Neural cell (in vitro differentiated cells): ENCODE results near the gene MAP4K4. TPM values are rescaled to one million over a fixed set of nuclear protein-coding genes. Genes with fewer than 3 reads are reported as not detected.

Experiments used
- H2AFZ ChIP-seq: fragments of 200-600, 300-800 bp; sonication (generic), shearing (Covaris generic); 2 replicates; pipeline ENCODE4 v1.6.0; 2014; ENCODE audit warnings: low read depth, mild to moderate bottlenecking, antibody characterized with exemption, low read length, moderate library complexity
- H3F3A ChIP-seq: fragments of 200-600 bp; shearing (Covaris generic); 2 replicates; pipeline ENCODE4 v1.6.1; 2016; ENCODE audit warnings: mild to moderate bottlenecking, moderate library complexity, mixed read lengths, antibody characterized with exemption, low read length; ENCODE audit not compliant: insufficient read depth, poor library complexity, severe bottlenecking
- H3K27ac ChIP-seq: fragments of 200-600, 300-800 bp; sonication (generic), shearing (Covaris generic); 2 replicates; pipeline ENCODE4 v1.5.1; 2014; ENCODE audit warnings: mild to moderate bottlenecking, low read length, moderate library complexity
- H3K27me3 ChIP-seq: fragments of 300-800, 200-600 bp; sonication (generic), shearing (Covaris generic); 2 replicates; pipeline ENCODE4 v1.6.0; 2014; ENCODE audit warnings: mild to moderate bottlenecking, low read depth, low read length, moderate library complexity; ENCODE audit not compliant: insufficient read depth
- H3K36me3 ChIP-seq: fragments of 300-800, 200-600 bp; sonication (generic), shearing (Covaris generic); 2 replicates; pipeline ENCODE4 v1.5.1; 2014; ENCODE audit warnings: mild to moderate bottlenecking, antibody characterized with exemption, low read length, moderate library complexity; ENCODE audit not compliant: insufficient read depth
- H3K4me2 ChIP-seq: fragments of 300-800, 200-600 bp; sonication (generic), shearing (Covaris generic); 2 replicates; pipeline ENCODE4 v1.6.0; 2014; ENCODE audit warnings: mild to moderate bottlenecking, low read length
- H3K4me3 ChIP-seq: fragments of 300-800, 200-600 bp; sonication (generic), shearing (Covaris generic); 2 replicates; pipeline ENCODE4 v1.5.1; 2014; ENCODE audit warnings: mild to moderate bottlenecking, low read length, moderate library complexity
- H3K79me2 ChIP-seq: fragments of 200-600 bp; shearing (Covaris generic); replicated peaks from 2 replicates; pipeline ENCODE4 v1.6.0; 2014; ENCODE audit warnings: mild to moderate bottlenecking, low read length, moderate library complexity; ENCODE audit not compliant: insufficient read depth
- H3K9ac ChIP-seq: fragments of 300-800, 200-600 bp; sonication (generic), shearing (Covaris generic); 2 replicates; pipeline ENCODE4 v1.6.1; 2016; ENCODE audit warnings: mild to moderate bottlenecking, low read length, mixed read lengths
- H3K9me2 ChIP-seq: fragments of 200-600 bp; shearing (Covaris generic); 2 replicates; pipeline ENCODE4 v1.6.1; 2016; ENCODE audit warnings: mild to moderate bottlenecking, low read length, mixed read lengths; ENCODE audit not compliant: insufficient read depth
- H3K9me3 ChIP-seq: fragments of 200-600, 300-800 bp; sonication (generic), shearing (Covaris generic); 2 replicates; pipeline ENCODE4 v1.6.1; 2016; ENCODE audit warnings: mild to moderate bottlenecking, mixed run types, low read length, moderate library complexity, mixed read lengths
- H4K20me1 ChIP-seq: fragments of 200-600 bp; shearing (Covaris generic); 2 replicates; pipeline ENCODE4 v1.6.1; 2016; ENCODE audit warnings: mild to moderate bottlenecking, mixed run types; ENCODE audit not compliant: insufficient read depth
- CTCF ChIP-seq: fragments of 450-650 bp; IDR thresholded peaks from 2 replicates; pipeline ENCODE4 v1.5.1; 2014; ENCODE audit warnings: antibody characterized with exemption, mild to moderate bottlenecking, moderate library complexity; ENCODE audit not compliant: poor library complexity, severe bottlenecking
- EP300 ChIP-seq: fragments of 450-650 bp; conservative IDR thresholded peaks from 2 replicates; pipeline ENCODE4 v1.6.1; 2014; ENCODE audit warnings: antibody characterized with exemption, mild to moderate bottlenecking, moderate library complexity; ENCODE audit not compliant: poor library complexity, severe bottlenecking
- EZH2 ChIP-seq: fragments of 200-600, 300-800 bp; shearing (Covaris generic), sonication (generic); IDR thresholded peaks from 2 replicates; pipeline ENCODE4 v1.6.1; 2014; ENCODE audit warnings: antibody characterized with exemption, low read length, borderline replicate concordance, mild to moderate bottlenecking; ENCODE audit not compliant: insufficient read depth, poor library complexity, severe bottlenecking
- MXI1 ChIP-seq: fragments of 450-650 bp; conservative IDR thresholded peaks from 2 replicates; pipeline ENCODE4 v1.6.1; 2014; ENCODE audit warnings: antibody characterized with exemption, mild to moderate bottlenecking; ENCODE audit not compliant: poor library complexity, severe bottlenecking
- POLR2AphosphoS5 ChIP-seq: IDR thresholded peaks from 2 replicates; pipeline ENCODE4 v1.6.1; 2012
- RAD21 ChIP-seq: fragments of 450-650 bp; conservative IDR thresholded peaks from 2 replicates; pipeline ENCODE4 v1.6.1; 2014; ENCODE audit warnings: antibody characterized with exemption, mild to moderate bottlenecking, moderate library complexity
- REST ChIP-seq: IDR thresholded peaks from 2 replicates; pipeline ENCODE4 v1.6.1; 2012; ENCODE audit warnings: borderline replicate concordance
- SMC3 ChIP-seq: fragments of 450-650 bp; conservative IDR thresholded peaks from 2 replicates; pipeline ENCODE4 v1.6.1; 2014; ENCODE audit warnings: antibody characterized with exemption, mild to moderate bottlenecking, moderate library complexity; ENCODE audit not compliant: poor library complexity
- TAF1 ChIP-seq: IDR thresholded peaks from 2 replicates; pipeline ENCODE4 v1.6.1; 2012; ENCODE audit warnings: low read depth
- polyA plus RNA-seq: library from polyadenylated mRNA; depleted of rRNA; stranded (reverse); fragments of >200 nt; gene quantifications from 2 replicates; pipeline ENCODE4 v1.2.3, GENCODE V29; 2014

The MAP4K4 gene
- polyA plus RNA-seq, 1 donor from 2014 or later: 125 TPM

- Histone ChIP-seq H3K4me3 (no peak overlapping the region), H3K9ac (no peak overlapping the region), H3K36me3 (no peaks in the 10 kb centered on the region), H3K27ac (no peak overlapping the region), H3K79me2 (no peaks in the 10 kb centered on the region), H4K20me1 (no peaks in the 10 kb centered on the region), H3K4me2 (no peak overlapping the region), H3K9me2 (no peaks in the 10 kb centered on the region), H2AFZ (no peak overlapping the region), H3K9me3 (no peaks in the 10 kb centered on the region), H3K27me3 (no peaks in the 10 kb centered on the region), H3F3A (no peaks in the 10 kb centered on the region)
- TF ChIP-seq EP300 (no peak), RAD21 (no peak), SMC3 (no peak), POLR2AphosphoS5 (no peak), REST (no peak), CTCF (no peak), MXI1 (no peak), EZH2 (no peak), TAF1 (no peak)
Observed at GRCh38 chr2:101679801-101680487, 17.6 kb upstream of the MAP4K4 start.

- Histone ChIP-seq H3K79me2 (no peaks in the 10 kb centered on the region), H3K9ac (no peak overlapping the region), H4K20me1 (no peaks in the 10 kb centered on the region), H3K4me3 (no peak overlapping the region), H3K9me3 (no peaks in the 10 kb centered on the region), H2AFZ (no peak overlapping the region), H3K36me3 (no peaks in the 10 kb centered on the region), H3F3A (no peaks in the 10 kb centered on the region), H3K27me3 (no peaks in the 10 kb centered on the region), H3K9me2 (no peaks in the 10 kb centered on the region), H3K4me2 (no peak overlapping the region), H3K27ac (no peak overlapping the region)
- no peak for TF ChIP-seq REST
- no peak for TF ChIP-seq TAF1
- TF ChIP-seq EZH2: no peak
- TF ChIP-seq CTCF: no peak
- TF ChIP-seq SMC3: no peak
- TF ChIP-seq POLR2AphosphoS5: no peak
- no peak for TF ChIP-seq RAD21
- no peak for TF ChIP-seq MXI1
- TF ChIP-seq EP300: no peak
Observed at GRCh38 chr2:101682311-101682710, 15.2 kb upstream of the MAP4K4 start.
